IMR-90 (cell line): ENCODE results near the gene UBE2N. TPM values are rescaled to one million over a fixed set of nuclear protein-coding genes. Genes with fewer than 3 reads are reported as not detected.

Source experiments
- ATAC-seq: fragments of 200-7000 bp; cut with Tn5 transposase; 2 replicates; pipeline ENCODE4 v1.9.1; 2020; ENCODE audit warnings: low read depth, mild to moderate bottlenecking, moderate library complexity
- BruUV-seq: library from RNA; stranded (reverse); fragments of 400-500 nt; replicated peaks from 2 replicates; lab custom pipeline; 2021; lab: Mats Ljungman, UMichigan
- CTCF ChIA-PET: fragments of 300-600 bp; formaldehyde crosslinking; extraction: SDS; loops from one replicate; lab custom pipeline; 2021; ENCODE audit warnings: antibody characterized with exemption; lab: Yijun Ruan, JAX
- POLR2A ChIA-PET: fragments of 300-600 bp; sonication (Branson Sonifier 250); formaldehyde crosslinking; loops from one replicate; lab custom pipeline; 2022; ENCODE audit warnings: antibody characterized with exemption; ENCODE audit not compliant: unreplicated experiment; lab: Charles Lee
- DNase-seq: peaks from one replicate; pipeline ENCODE4 v3.0.0; 2013
- H2AFZ ChIP-seq: replicated peaks from 2 replicates; pipeline ENCODE3; 2013; ENCODE audit warnings: low read length, mild to moderate bottlenecking; ENCODE audit not compliant: poor library complexity
- H2AK5ac ChIP-seq: 2 replicates; pipeline ENCODE4 v1.6.1; 2013; ENCODE audit warnings: low read depth, low read length, inconsistent platforms
- H2AK9ac ChIP-seq: replicated peaks from 2 replicates; pipeline ENCODE3; 2013; ENCODE audit warnings: mild to moderate bottlenecking, low read depth, low read length, moderate library complexity; ENCODE audit not compliant: poor library complexity
- H2BK120ac ChIP-seq: 2 replicates; pipeline ENCODE4 v1.6.1; 2013; ENCODE audit warnings: low read depth, low read length, inconsistent platforms
- H2BK15ac ChIP-seq: 3 replicates; pipeline ENCODE4 v1.6.1; 2013; ENCODE audit warnings: low read depth, low read length, inconsistent platforms
- H2BK20ac ChIP-seq: 2 replicates; pipeline ENCODE4 v1.6.1; 2013; ENCODE audit warnings: low read depth, mild to moderate bottlenecking, inconsistent platforms, low read length, moderate library complexity
- H2BK5ac ChIP-seq: 2 replicates; pipeline ENCODE4 v1.6.1; 2013; ENCODE audit warnings: mild to moderate bottlenecking, low read depth, low read length, inconsistent platforms; ENCODE audit not compliant: poor library complexity, severe bottlenecking
- H3K14ac ChIP-seq: replicated peaks from 2 replicates; pipeline ENCODE4 v1.6.1; 2013; ENCODE audit warnings: low read depth, low read length, inconsistent platforms
- H3K18ac ChIP-seq: 2 replicates; pipeline ENCODE4 v1.6.1; 2013; ENCODE audit warnings: low read depth, low read length, control low read depth
- H3K23ac ChIP-seq: 2 replicates; pipeline ENCODE4 v1.6.1; 2013; ENCODE audit warnings: low read depth, low read length, inconsistent platforms
- H3K27ac ChIP-seq: 2 replicates; pipeline ENCODE4 v1.5.1; 2013; ENCODE audit warnings: mild to moderate bottlenecking, control low read depth, low read length; ENCODE audit not compliant: insufficient read depth
- H3K27me3 ChIP-seq: 2 replicates; pipeline ENCODE4 v1.6.1; 2013; ENCODE audit warnings: low read length; ENCODE audit not compliant: control insufficient read depth, insufficient read depth
- H3K36me3 ChIP-seq: 2 replicates; pipeline ENCODE4 v1.6.1; 2013; ENCODE audit warnings: low read length, mixed read lengths; ENCODE audit not compliant: control insufficient read depth, insufficient read depth
- H3K4ac ChIP-seq: 2 replicates; pipeline ENCODE4 v1.6.1; 2013; ENCODE audit warnings: low read depth, low read length, inconsistent platforms
- H3K4me1 ChIP-seq: 2 replicates; pipeline ENCODE4 v1.6.1; 2013; ENCODE audit warnings: low read length, mixed read lengths; ENCODE audit not compliant: control insufficient read depth, insufficient read depth
- H3K4me2 ChIP-seq: 2 replicates; pipeline ENCODE4 v1.6.1; 2013; ENCODE audit warnings: low read depth, mild to moderate bottlenecking, control low read depth, low read length, moderate library complexity
- H3K4me3 ChIP-seq: 2 replicates; pipeline ENCODE4 v1.5.1; 2013; ENCODE audit warnings: low read depth, mild to moderate bottlenecking, control low read depth, low read length, moderate library complexity; ENCODE audit not compliant: insufficient read depth
- H3K56ac ChIP-seq: 2 replicates; pipeline ENCODE4 v1.6.1; 2013; ENCODE audit warnings: low read length, inconsistent platforms; ENCODE audit not compliant: insufficient read depth; ENCODE audit errors: extremely low read depth
- H3K79me1 ChIP-seq, 2 experiments: 2 replicates each; pipeline ENCODE4 v1.6.1; 2013; ENCODE audit warnings: low read length in 2 of 2, inconsistent platforms in 1 of 2, low read depth in 1 of 2
- H3K9ac ChIP-seq: 2 replicates; pipeline ENCODE4 v1.6.1; 2013; ENCODE audit warnings: low read depth, low read length, control low read depth
- H3K9me1 ChIP-seq: 2 replicates; pipeline ENCODE4 v1.6.1; 2013; ENCODE audit warnings: low read length, inconsistent platforms; ENCODE audit not compliant: insufficient read depth
- H3K9me3 ChIP-seq: 2 replicates; pipeline ENCODE4 v1.6.1; 2013; ENCODE audit warnings: low read length; ENCODE audit not compliant: control insufficient read depth, insufficient read depth
- H4K20me1 ChIP-seq: 2 replicates; pipeline ENCODE4 v1.6.1; 2013; ENCODE audit warnings: low read length, inconsistent platforms; ENCODE audit not compliant: insufficient read depth
- H4K5ac ChIP-seq: 2 replicates; pipeline ENCODE4 v1.6.1; 2013; ENCODE audit warnings: mild to moderate bottlenecking, low read depth, low read length, control low read depth
- H4K8ac ChIP-seq, 2 experiments: 2 replicates each; pipeline ENCODE4 v1.6.1; 2013; ENCODE audit warnings: low read depth in 2 of 2, low read length in 2 of 2, control low read depth in 1 of 2, inconsistent platforms in 1 of 2
- H4K91ac ChIP-seq: 2 replicates; pipeline ENCODE4 v1.6.1; 2013; ENCODE audit warnings: low read depth, low read length, inconsistent platforms; ENCODE audit not compliant: insufficient read depth
- BHLHE40 ChIP-seq: fragments of 150-350 bp; IDR thresholded peaks from 2 replicates; pipeline ENCODE4 v1.6.1; 2016; ENCODE audit warnings: mild to moderate bottlenecking, low read depth, low read length
- MAFK ChIP-seq: IDR thresholded peaks from 2 replicates; pipeline ENCODE4 v1.6.1; 2012; ENCODE audit warnings: low read depth, low read length, improper control_type of control experiment
- WGBS, 2 experiments: methylation state at CpG; one replicate each; pipeline versions ENCODE4 v1.1.5 to v1.1.7; 2013; ENCODE audit warnings: missing lambda C conversion rate in 2 of 2; ENCODE audit not compliant: insufficient read length in 1 of 2; ENCODE audit errors: extremely low coverage in 2 of 2; 5-methylcytosine and 5-hydroxymethylcytosine counted together
- dilution Hi-C: fragments of 300-500 bp; cut with HindIII; formaldehyde crosslinking; loops from one replicate; pipeline ENCODE4 v1.14.3; 2018; ENCODE audit warnings: low sequenced_read_pairs; ENCODE audit not compliant: unreplicated experiment
- in situ Hi-C: fragments of 300-500 bp; cut with MboI; formaldehyde crosslinking; loops from 3 replicates; pipeline ENCODE4 v1.14.3; 2019; ENCODE audit warnings: low sequenced_read_pairs, inconsistent platforms, mixed read lengths
- intact Hi-C: fragments of 100-400 bp; cut with micrococcal nuclease; formaldehyde crosslinking; loops from 2 replicates; pipeline ENCODE4 v1.10.0; 2022
- polyA plus RNA-seq, 3 experiments: library from polyadenylated mRNA; depleted of rRNA; stranded (reverse); fragments of >200 nt; gene quantifications; 2 replicates each; pipeline ENCODE4 v1.2.3, GENCODE V29; 2012; ENCODE audit warnings: low replicate concordance in 1 of 3
- total RNA-seq: library from RNA; depleted of rRNA; stranded (reverse); fragments of >200 nt; gene quantifications from 2 replicates; pipeline ENCODE4 v1.2.3, GENCODE V29; 2012

UBE2N gene
- total and polyA plus RNA-seq, 2 of the 4 experiments (the other 2 are of a cell fraction), result 64.5 to 103 TPM

DNA sequence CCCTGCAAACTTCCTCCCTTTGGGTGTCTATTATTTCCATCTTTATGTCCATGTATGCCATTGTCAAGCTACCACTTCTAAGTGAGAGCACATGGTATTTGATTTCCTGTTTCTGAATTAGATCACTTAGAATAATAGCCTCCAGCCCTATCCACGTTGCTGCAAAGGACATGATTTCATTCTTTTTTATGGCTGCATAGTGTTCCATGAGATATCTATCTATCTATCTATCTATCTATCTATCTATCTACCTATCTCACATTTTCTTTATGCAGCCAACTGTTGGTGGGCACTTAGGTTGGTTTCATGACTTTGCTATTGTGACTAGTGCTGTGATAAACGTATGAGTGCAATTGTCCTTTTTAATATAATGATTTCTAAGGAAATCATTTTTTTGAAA lies 14.3 kb upstream of the UBE2N start:
- POLR2A ChIA-PET, result no interaction called here
- Histone ChIP-seq H3K27ac (no peak overlapping the region), H3K4me3 (no peak overlapping the region), H2AK5ac (no peak overlapping the region), H4K5ac (no peak overlapping the region), H3K4me2 (no peak overlapping the region), H2BK20ac (no peak overlapping the region), H3K9me3 (no peaks in the 10 kb centered on the region), H3K9me1 (no peaks in the 10 kb centered on the region), H2BK5ac (no peak overlapping the region), H2BK15ac (no peak overlapping the region), H3K4me1 (no peaks in the 10 kb centered on the region), H3K4ac (no peak overlapping the region), H3K79me1 (no peaks in the 10 kb centered on the region; a peak in 1 of 4 replicates), H4K8ac (no peak overlapping the region), H4K91ac (no peak overlapping the region), H3K27me3 (no peaks in the 10 kb centered on the region), H3K14ac (no peak overlapping the region), H3K23ac (no peak overlapping the region), H3K18ac (no peak overlapping the region), H3K36me3 (no peaks in the 10 kb centered on the region), H4K20me1 (no peaks in the 10 kb centered on the region; the same call in 1 of the 2 replicates), H2AK9ac (no peak overlapping the region), H2AFZ (no peak overlapping the region), H3K56ac (no peak overlapping the region), H3K9ac (no peak overlapping the region), H2BK120ac (no peak overlapping the region)
- in situ Hi-C loops, result no loop called here
- ATAC-seq, result no peak
- WGBS, 2 experiments, result no CpG with 5 or more reads among the region's 2 CpGs
- no peak for TF ChIP-seq BHLHE40
- TF ChIP-seq MAFK, result no peak
- intact Hi-C loops, result no loop called here
- dilution Hi-C loops, result no loop called here
- DNase-seq, result no peak
- no TSS peak for BruUV-seq
- CTCF ChIA-PET, result no interaction called here
